Body of pancreas (tissue), 4 donors: ENCODE measurements around the gene BCOR. TPM values are rescaled to one million over a fixed set of nuclear protein-coding genes. Genes with fewer than 3 reads are reported as not detected.

Source experiments
- ATAC-seq: fragments of 150-250 bp; one replicate; pipeline ENCODE4 v1.9.1; 2016
- DNase-seq, 4 donors: peaks; one replicate each; pipeline ENCODE4 v3.0.0-alpha.2; 2019
- H3K27ac ChIP-seq, 4 donors: fragments of 200-600 bp; sonication (generic); 1 replicate in 3 of 4; 2 replicates in 1 of 4; pipeline versions ENCODE4 v1.5.1 to v1.6.1; 2016 to 2019; ENCODE audit warnings: mild to moderate bottlenecking in 1 of 4, mixed read lengths in 1 of 4, moderate library complexity in 1 of 4
- H3K27me3 ChIP-seq, 2 donors: fragments of 200-600 bp; sonication (generic); one replicate each; pipeline ENCODE4 v1.6.0; 2016; ENCODE audit warnings: mild to moderate bottlenecking in 1 of 2
- H3K36me3 ChIP-seq, 2 donors: fragments of 200-600 bp; sonication (generic); replicated peaks in 1 of 2; 2 replicates each; pipeline ENCODE4 v1.5.1; 2016; ENCODE audit warnings: low read depth in 2 of 2; ENCODE audit not compliant: insufficient read depth in 1 of 2
- H3K4me1 ChIP-seq: fragments of 200-600 bp; sonication (generic); one replicate; pipeline ENCODE4 v1.6.0; 2016
- H3K4me3 ChIP-seq, 2 donors: fragments of 200-600 bp; sonication (generic); 1 replicate in 1 of 2; 2 replicates in 1 of 2; pipeline ENCODE4 v1.5.1; 2016 to 2019
- H3K9me3 ChIP-seq, 3 donors: fragments of 200-600 bp; sonication (generic); 1 replicate in 2 of 3; 2 replicates in 1 of 3; pipeline ENCODE4 v1.5.1; 2016
- POLR2A ChIP-seq, 3 donors: fragments of 450-650 bp; IDR thresholded peaks; one replicate each; pipeline ENCODE4 v1.6.1; 2016; ENCODE audit warnings: antibody characterized with exemption in 3 of 3, mild to moderate bottlenecking in 2 of 3
- WGBS, 2 donors: methylation state at CpG; one replicate each; pipeline ENCODE4 v1.1.5; 2017; 5-methylcytosine and 5-hydroxymethylcytosine counted together
- intact Hi-C: fragments of 100-400 bp; cut with DNase I; formaldehyde crosslinking; loops from one replicate; pipeline ENCODE4 v1.15.1; 2023
- total RNA-seq, 2 donors: library from RNA; depleted of rRNA; stranded (reverse); fragments of >200 nt; gene quantifications; one replicate each; pipeline ENCODE4 v1.1.0, GENCODE V29; 2016
- TF ChIP-seq, protein P1 (sequence below), 7 experiments: fragments of 450-650 bp in 4 of 7; fragments of 200-600 bp in 3 of 7; sonication (generic) in 3 of 7; IDR thresholded peaks; one replicate each; pipeline ENCODE4 v1.5.1; 2016 to 2019; ENCODE audit warnings: antibody characterized with exemption in 7 of 7

BCOR gene
- total RNA-seq, 2 donors from 2014 or later = 13.2 to 23.6 TPM

DNA sequence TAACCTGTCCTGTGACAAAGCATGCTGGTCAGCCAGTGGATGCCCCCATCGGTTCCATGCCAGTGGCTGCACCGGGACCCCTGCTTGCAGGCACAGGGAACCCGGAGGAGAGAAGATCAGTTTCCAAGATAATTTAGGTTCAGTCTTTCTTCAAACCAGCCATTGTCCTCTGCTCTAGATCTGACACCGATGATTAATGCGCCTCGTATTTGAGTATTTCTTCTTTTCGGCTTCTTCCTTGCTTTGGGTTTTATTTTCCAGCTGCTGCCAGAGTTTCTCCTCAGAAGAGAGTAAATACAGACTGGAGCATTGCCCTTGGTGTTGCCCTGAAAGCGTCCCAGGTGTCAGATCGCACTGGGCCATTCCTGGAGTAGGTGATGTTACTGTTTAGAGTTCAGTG is 19.2 kb upstream of the BCOR start:
- Histone ChIP-seq H3K27me3 (no peaks in the 10 kb centered on the region), H3K4me3 (no peak overlapping the region), H3K36me3 (no peaks in the 10 kb centered on the region), H3K4me1 (peaks cover 6% of the 10 kb centered on the region), H3K27ac (no peak overlapping the region), H3K9me3 (no peaks in the 10 kb centered on the region)
- 75 to 82% methylated on average over 8 to 9 of the region's 9 CpGs for WGBS, 2 donors
- no peak for ATAC-seq
- no peak for DNase-seq
- intact Hi-C loops = no loop called here
- TF ChIP-seq, protein P1, sequence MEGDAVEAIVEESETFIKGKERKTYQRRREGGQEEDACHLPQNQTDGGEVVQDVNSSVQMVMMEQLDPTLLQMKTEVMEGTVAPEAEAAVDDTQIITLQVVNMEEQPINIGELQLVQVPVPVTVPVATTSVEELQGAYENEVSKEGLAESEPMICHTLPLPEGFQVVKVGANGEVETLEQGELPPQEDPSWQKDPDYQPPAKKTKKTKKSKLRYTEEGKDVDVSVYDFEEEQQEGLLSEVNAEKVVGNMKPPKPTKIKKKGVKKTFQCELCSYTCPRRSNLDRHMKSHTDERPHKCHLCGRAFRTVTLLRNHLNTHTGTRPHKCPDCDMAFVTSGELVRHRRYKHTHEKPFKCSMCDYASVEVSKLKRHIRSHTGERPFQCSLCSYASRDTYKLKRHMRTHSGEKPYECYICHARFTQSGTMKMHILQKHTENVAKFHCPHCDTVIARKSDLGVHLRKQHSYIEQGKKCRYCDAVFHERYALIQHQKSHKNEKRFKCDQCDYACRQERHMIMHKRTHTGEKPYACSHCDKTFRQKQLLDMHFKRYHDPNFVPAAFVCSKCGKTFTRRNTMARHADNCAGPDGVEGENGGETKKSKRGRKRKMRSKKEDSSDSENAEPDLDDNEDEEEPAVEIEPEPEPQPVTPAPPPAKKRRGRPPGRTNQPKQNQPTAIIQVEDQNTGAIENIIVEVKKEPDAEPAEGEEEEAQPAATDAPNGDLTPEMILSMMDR (IDR thresholded peaks at IDR 0.05) = no peak
- no peak for TF ChIP-seq POLR2A (IDR thresholded peaks at IDR 0.05)

DNA sequence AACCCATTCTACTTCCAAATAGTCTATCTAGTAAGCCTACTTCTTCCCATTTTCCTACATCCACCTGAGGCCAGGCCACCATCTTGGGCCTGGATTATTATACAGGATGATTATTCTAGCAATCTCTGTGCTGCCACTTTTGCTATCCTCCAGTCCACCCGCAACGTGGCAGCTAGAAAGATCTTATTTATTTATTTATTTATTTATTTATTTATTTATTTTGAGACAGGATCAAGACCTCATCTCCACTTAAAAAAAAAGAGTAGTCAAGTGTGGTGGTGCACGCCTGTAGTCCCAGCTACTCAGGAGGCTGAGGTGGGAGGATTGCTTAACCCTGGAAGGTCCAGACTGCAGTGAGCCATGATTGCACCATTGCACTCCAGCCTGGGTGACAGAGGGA is 15.2 kb upstream of the BCOR start:
- intact Hi-C loops = no loop called here
- no peaks in the 10 kb centered on the region for H3K27me3 ChIP-seq
- no peak overlapping the region for H3K27ac ChIP-seq
- H3K4me1 ChIP-seq = peaks cover 15% of the 10 kb centered on the region
- no peaks in the 10 kb centered on the region for H3K9me3 ChIP-seq
- 92% methylated on average over 3 of the region's 3 CpGs for WGBS, 2 donors
- no peak for DNase-seq
- TF ChIP-seq POLR2A (IDR thresholded peaks at IDR 0.05) = no peak
- TF ChIP-seq, protein P1 (IDR thresholded peaks at IDR 0.05) = no peak
- no peak overlapping the region for H3K4me3 ChIP-seq
- H3K36me3 ChIP-seq = no peaks in the 10 kb centered on the region
- ATAC-seq = no peak

DNA sequence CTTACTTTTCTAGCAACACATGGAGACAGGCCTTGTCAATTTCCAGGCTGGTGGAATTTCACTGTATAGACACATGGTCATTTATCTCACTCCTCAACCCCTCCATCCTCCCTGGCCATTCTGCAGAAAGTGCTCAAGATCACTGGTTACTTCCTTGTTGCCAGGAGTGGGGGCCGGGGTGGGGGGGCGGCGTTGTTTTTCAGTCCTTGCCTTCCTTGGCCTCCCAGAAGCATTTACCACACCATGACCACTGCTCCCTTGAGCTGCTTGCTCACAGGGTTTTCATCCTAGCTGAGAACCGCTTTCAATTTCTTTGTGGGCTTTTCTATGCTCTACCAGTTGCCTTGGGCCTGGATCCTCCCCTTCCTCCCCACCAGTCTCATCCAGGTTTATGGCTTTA is 14.1 kb upstream of the BCOR start:
- Histone ChIP-seq H3K27ac (no peak overlapping the region), H3K9me3 (no peaks in the 10 kb centered on the region), H3K4me1 (peaks cover 26% of the 10 kb centered on the region), H3K4me3 (no peak overlapping the region), H3K27me3 (no peaks in the 10 kb centered on the region), H3K36me3 (no peaks in the 10 kb centered on the region)
- WGBS, 2 donors = 88 to 92% methylated on average over 1 to 4 of the region's 4 CpGs
- ATAC-seq = no peak
- no peak for TF ChIP-seq POLR2A (IDR thresholded peaks at IDR 0.05)
- TF ChIP-seq, protein P1 (IDR thresholded peaks at IDR 0.05) = no peak
- intact Hi-C loops = no loop called here
- DNase-seq = no peak

DNA sequence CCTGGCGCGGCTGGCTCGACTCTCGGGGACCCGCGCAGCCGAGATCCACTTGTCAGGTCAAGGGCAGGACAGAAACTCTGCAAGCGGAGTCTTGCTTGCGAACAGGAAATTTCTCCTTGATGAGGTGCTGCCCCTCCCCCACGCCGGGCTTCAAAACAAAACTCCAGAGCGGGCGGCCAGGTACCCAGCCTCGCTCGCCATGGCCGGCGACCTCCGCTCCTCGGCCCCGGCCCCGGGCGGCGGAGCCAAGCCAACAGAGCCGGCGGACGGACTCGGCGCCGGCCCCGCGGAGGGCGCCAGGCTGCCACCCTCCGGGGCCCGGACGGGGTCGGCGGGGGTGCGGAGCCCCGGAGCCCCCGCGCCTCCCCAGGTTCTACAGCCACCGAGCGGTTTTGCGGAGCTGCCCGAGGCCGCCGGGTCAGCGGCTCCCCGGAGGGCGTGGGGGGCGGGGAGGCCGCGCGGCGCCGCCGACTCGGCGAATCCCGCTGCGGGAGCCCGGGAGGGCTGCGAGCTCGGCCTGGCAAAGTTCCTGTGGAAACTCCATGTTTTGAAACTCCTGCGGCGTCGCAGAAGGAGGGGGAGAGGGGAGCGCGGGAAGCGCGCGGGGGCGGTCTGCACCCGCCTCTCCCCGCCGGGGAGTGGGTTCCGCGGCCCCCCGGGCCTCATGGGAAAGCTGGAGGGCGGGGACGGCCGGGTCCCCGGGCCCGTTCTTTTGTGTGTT is 11.7 kb upstream of the BCOR start:
- no peaks in the 10 kb centered on the region for H3K36me3 ChIP-seq
- ATAC-seq = peak; percentile 9
- no peaks in the 10 kb centered on the region for H3K27me3 ChIP-seq
- TF ChIP-seq, protein P1 (IDR thresholded peaks at IDR 0.05) = no peak
- peak in 2 of 3 donors; percentile 35 to 43 for TF ChIP-seq POLR2A (IDR thresholded peaks at IDR 0.05)
- H3K27ac ChIP-seq = peak overlapping the region; percentile 88 to 98 (median 94)
- no peaks in the 10 kb centered on the region for H3K9me3 ChIP-seq
- intact Hi-C loops = no loop called here
- H3K4me3 ChIP-seq = peak overlapping the region in 1 of 2 donors; percentile 22
- 0% methylated on average over 36 of the region's 84 CpGs; no CpG with 5 or more reads in 1 of the 2 donors for WGBS, 2 donors
- DNase-seq = peak; percentile 76 to 82 (median 78)
- peaks cover 30% of the 10 kb centered on the region for H3K4me1 ChIP-seq

DNA sequence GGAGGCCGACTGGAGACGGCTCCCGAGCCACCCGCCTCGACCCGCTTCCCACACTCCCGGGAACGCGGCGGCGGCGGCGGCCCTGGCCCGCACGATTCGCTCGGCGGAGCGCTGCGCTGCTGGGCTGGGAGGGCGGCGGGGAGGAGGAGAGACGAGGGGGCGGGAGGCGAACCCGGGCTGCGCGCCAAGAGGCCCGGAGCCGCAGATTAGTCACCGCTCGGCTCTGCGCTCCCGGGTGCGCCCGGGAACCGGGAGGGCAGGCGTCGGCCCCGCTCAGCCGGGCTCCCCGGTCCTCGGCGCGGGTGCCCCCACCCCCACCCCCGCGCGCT is 11.2 kb upstream of the BCOR start:
- TF ChIP-seq, protein P1 (IDR thresholded peaks at IDR 0.05) = no peak
- peak; percentile 64 to 79 (median 74) for TF ChIP-seq POLR2A (IDR thresholded peaks at IDR 0.05)
- Histone ChIP-seq H3K27ac (peak overlapping the region; percentile 88 to 98 (median 94)), H3K4me3 (no peak overlapping the region), H3K4me1 (peaks cover 35% of the 10 kb centered on the region), H3K36me3 (no peaks in the 10 kb centered on the region), H3K27me3 (no peaks in the 10 kb centered on the region), H3K9me3 (no peaks in the 10 kb centered on the region)
- WGBS, 2 donors = 0% methylated on average over 1 of the region's 48 CpGs; no CpG with 5 or more reads in 1 of the 2 donors
- peak; percentile 82 to 89 (median 86) for DNase-seq
- intact Hi-C loops = no loop called here
- peak; percentile 65 for ATAC-seq
